Spinal cord (tissue), 10 donors: ENCODE results near the gene DCAF4. TPM values are rescaled to one million over a fixed set of nuclear protein-coding genes. Genes with fewer than 3 reads are reported as not detected.

Experiments used
- DNase-seq, 6 donors: peaks; one replicate each; pipeline versions ENCODE4 v3.0.0 to v3.0.0-alpha.2; 2013 to 2015; ENCODE audit warnings: low spot score in 6 of 6, low read depth in 4 of 6
- H3K27ac ChIP-seq: one replicate; pipeline ENCODE4 v1.5.1; 2013; ENCODE audit warnings: low read depth, low read length, control low read depth
- H3K27me3 ChIP-seq: one replicate; pipeline ENCODE4 v1.6.1; 2013; ENCODE audit warnings: low read length; ENCODE audit not compliant: control insufficient read depth, insufficient read depth
- H3K36me3 ChIP-seq: one replicate; pipeline ENCODE4 v1.6.1; 2013; ENCODE audit warnings: low read length; ENCODE audit not compliant: control insufficient read depth, insufficient read depth
- H3K4me1 ChIP-seq: one replicate; pipeline ENCODE4 v1.6.1; 2013; ENCODE audit warnings: low read length; ENCODE audit not compliant: control insufficient read depth, insufficient read depth
- H3K4me3 ChIP-seq: one replicate; pipeline ENCODE4 v1.5.1; 2013; ENCODE audit warnings: low read depth, low read length, control low read depth
- H3K9me3 ChIP-seq: one replicate; pipeline ENCODE4 v1.6.1; 2013; ENCODE audit warnings: low read length; ENCODE audit not compliant: control insufficient read depth, insufficient read depth
- WGBS: methylation state at CpG from one replicate; pipeline ENCODE4 v1.1.5; 2013; ENCODE audit warnings: missing lambda C conversion rate; ENCODE audit not compliant: insufficient coverage; 5-methylcytosine and 5-hydroxymethylcytosine counted together
- long read RNA-seq, 4 donors: transcript quantifications; one replicate each; lab custom pipeline, GENCODE V29; 2026
- polyA plus RNA-seq, 2 donors: library from polyadenylated mRNA; unstranded; fragments of 120-200 nt; gene quantifications; one replicate each; pipeline ENCODE4 v1.2.1, GENCODE V29; 2013; ENCODE audit not compliant: insufficient read length in 2 of 2
- total RNA-seq, 2 donors: library from RNA; depleted of rRNA in 1 of 2; stranded (reverse); fragments of 120-200 nt in 1 of 2; fragments of >200 nt in 1 of 2; gene quantifications; one replicate each; pipeline versions ENCODE4 v1.2.3 to v1.2.4, GENCODE V29; 2013 to 2014
- donor health status: healthy.

DCAF4 gene
- total RNA-seq (10 to 100 TPM in 1 of 2 donors, 1 to 10 TPM in 1; 9.2 to 12.3 TPM), polyA plus RNA-seq (10 to 100 TPM; 10.4 to 20.2 TPM)
- long read RNA-seq, donor 1, partial matches to known transcripts = 0 of 1 reads
- long read RNA-seq, donor 1, other reads (novel, unspliced or antisense) = 0 of 1 reads
- long read RNA-seq, donor 2 = 0 reads
- long read RNA-seq, donor 3, partial matches to known transcripts = 0 of 1 reads
- long read RNA-seq, donor 3, other reads (novel, unspliced or antisense) = 0 of 1 reads
- long read RNA-seq, donor 4 = 0 reads

GRCh38 chr14:72926292-72927028, at the start of gene DCAF4:
Gene DCAF4, plus strand, starts transcription at chr14:72926464. Its CDS starts 11,515 bp downstream, at chr14:72937979.
- Histone ChIP-seq H3K9me3 (no peaks in the 10 kb centered on the region), H3K4me1 (peaks cover 16% of the 10 kb centered on the region), H3K27me3 (peaks cover 3% of the 10 kb centered on the region), H3K36me3 (peaks cover 14% of the 10 kb centered on the region), H3K27ac (peak within 1 kb of the TSS; percentile 83), H3K4me3 (peak within 1 kb of the TSS; percentile 90)
- peak; percentile 89 to 99 (median 94) for DNase-seq
- under 1% methylated on average over 59 of the region's 59 CpGs for WGBS

- Histone ChIP-seq H3K36me3 (no peaks in the 10 kb centered on the region), H3K4me3 (no peak overlapping the region), H3K4me1 (peaks cover 15% of the 10 kb centered on the region), H3K9me3 (no peaks in the 10 kb centered on the region), H3K27ac (no peak overlapping the region), H3K27me3 (no peaks in the 10 kb centered on the region)
- 26% methylated on average over 4 of the region's 4 CpGs for WGBS
- peak in 1 of 6 donors; percentile 45 for DNase-seq
These were observed 49.6 kb upstream of the DCAF4 start for GRCh38 chr14:72876710-72877063.

GRCh38 chr14:72878746-72879145, 47.5 kb upstream of the DCAF4 start:
- Histone ChIP-seq H3K36me3 (no peaks in the 10 kb centered on the region), H3K9me3 (no peaks in the 10 kb centered on the region), H3K27ac (no peak overlapping the region), H3K4me3 (no peak overlapping the region), H3K27me3 (no peaks in the 10 kb centered on the region), H3K4me1 (peaks cover 27% of the 10 kb centered on the region)
- no peak for DNase-seq
- WGBS = 74% methylated on average over 5 of the region's 5 CpGs

GRCh38 chr14:72879431-72879830, 46.8 kb upstream of the DCAF4 start:
- Histone ChIP-seq H3K27ac (no peak overlapping the region), H3K4me1 (peaks cover 32% of the 10 kb centered on the region), H3K36me3 (no peaks in the 10 kb centered on the region), H3K27me3 (no peaks in the 10 kb centered on the region), H3K4me3 (no peak overlapping the region), H3K9me3 (no peaks in the 10 kb centered on the region)
- 87% methylated on average over 4 of the region's 6 CpGs for WGBS
- DNase-seq = no peak

- WGBS = 50% methylated on average over 1 of the region's 2 CpGs
- Histone ChIP-seq H3K4me1 (peaks cover 34% of the 10 kb centered on the region), H3K36me3 (no peaks in the 10 kb centered on the region), H3K27me3 (no peaks in the 10 kb centered on the region), H3K27ac (no peak overlapping the region), H3K9me3 (no peaks in the 10 kb centered on the region), H3K4me3 (no peak overlapping the region)
- DNase-seq = no peak
These were observed 46.1 kb upstream of the DCAF4 start for GRCh38 chr14:72880164-72880563.

GRCh38 chr14:72880820-72881219, 45.4 kb upstream of the DCAF4 start:
- peaks cover 34% of the 10 kb centered on the region for H3K4me1 ChIP-seq
- no peak overlapping the region for H3K4me3 ChIP-seq
- H3K9me3 ChIP-seq = no peaks in the 10 kb centered on the region
- H3K27ac ChIP-seq = no peak overlapping the region
- no peaks in the 10 kb centered on the region for H3K36me3 ChIP-seq
- WGBS = no CpG with 5 or more reads among the region's 2 CpGs
- no peak for DNase-seq
- no peaks in the 10 kb centered on the region for H3K27me3 ChIP-seq

- Histone ChIP-seq H3K4me3 (no peak overlapping the region), H3K27me3 (no peaks in the 10 kb centered on the region), H3K27ac (no peak overlapping the region), H3K9me3 (no peaks in the 10 kb centered on the region), H3K4me1 (peaks cover 28% of the 10 kb centered on the region), H3K36me3 (no peaks in the 10 kb centered on the region)
- WGBS = 60% methylated on average over 1 of the region's 2 CpGs
- peak in 1 of 6 donors; percentile 66 for DNase-seq
These were observed 44.7 kb upstream of the DCAF4 start for GRCh38 chr14:72881543-72881942.

GRCh38 chr14:72882047-72882446, 44.2 kb upstream of the DCAF4 start:
- DNase-seq = no peak
- H3K27ac ChIP-seq = no peak overlapping the region
- H3K4me1 ChIP-seq = peaks cover 23% of the 10 kb centered on the region
- no peaks in the 10 kb centered on the region for H3K9me3 ChIP-seq
- no peaks in the 10 kb centered on the region for H3K36me3 ChIP-seq
- no CpG with 5 or more reads among the region's 1 CpG for WGBS
- H3K27me3 ChIP-seq = no peaks in the 10 kb centered on the region
- H3K4me3 ChIP-seq = no peak overlapping the region

GRCh38 chr14:72882463-72882862, 43.8 kb upstream of the DCAF4 start:
- DNase-seq = peak in 1 of 6 donors; percentile 56
- H3K9me3 ChIP-seq = no peaks in the 10 kb centered on the region
- peaks cover 22% of the 10 kb centered on the region for H3K4me1 ChIP-seq
- no peak overlapping the region for H3K4me3 ChIP-seq
- WGBS = 20% methylated on average over 1 of the region's 7 CpGs
- no peaks in the 10 kb centered on the region for H3K27me3 ChIP-seq
- no peak overlapping the region for H3K27ac ChIP-seq
- no peaks in the 10 kb centered on the region for H3K36me3 ChIP-seq

GRCh38 chr14:72883109-72883508, 43.2 kb upstream of the DCAF4 start:
- H3K27me3 ChIP-seq = no peaks in the 10 kb centered on the region
- 100% methylated on average over 1 of the region's 2 CpGs for WGBS

More at GRCh38 chr14:72883109-72883508, 43.2 kb upstream of the DCAF4 start:
- Histone ChIP-seq H3K4me1 (peaks cover 22% of the 10 kb centered on the region), H3K4me3 (no peak overlapping the region), H3K36me3 (no peaks in the 10 kb centered on the region), H3K27ac (no peak overlapping the region), H3K9me3 (no peaks in the 10 kb centered on the region)
- DNase-seq = no peak
